Measurements from ENCODE around the gene SACS.

DNA sequence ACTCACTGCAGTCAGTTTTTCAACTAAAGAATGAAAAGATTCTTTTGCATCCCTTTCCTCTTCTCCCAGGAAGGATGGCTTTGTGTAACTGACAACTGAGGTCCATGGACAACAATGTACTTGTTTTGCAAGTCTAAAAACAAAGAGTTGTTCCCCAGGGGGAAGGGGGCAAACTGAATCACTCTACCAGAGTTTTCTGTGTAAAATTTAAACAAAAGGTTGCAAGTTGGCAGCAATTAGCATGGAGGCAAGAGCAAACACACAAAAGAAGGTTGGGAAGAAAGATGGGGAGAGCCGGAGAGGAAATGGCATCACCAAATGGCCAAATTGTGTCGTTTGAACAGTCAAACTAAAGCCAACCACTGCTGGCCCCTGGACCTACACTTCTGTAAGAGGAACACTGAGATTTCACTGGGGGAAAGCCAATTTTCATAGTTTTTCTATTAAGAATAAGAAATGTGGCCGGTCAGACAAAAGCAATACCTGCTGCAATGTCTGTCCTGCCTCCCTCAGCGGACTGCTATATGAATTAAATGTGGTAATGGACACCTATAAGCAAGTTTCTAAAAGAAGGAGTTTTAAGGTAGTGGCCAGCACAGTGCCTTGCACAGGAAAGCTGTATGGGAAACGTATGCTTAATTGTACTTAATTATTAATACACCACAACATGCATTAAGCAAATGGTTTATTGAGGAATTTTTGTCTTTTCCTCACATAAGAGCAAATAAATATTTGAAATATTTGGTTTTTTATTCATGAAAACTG, 16.1 kb upstream of the SACS start:
- TF ChIP-seq, protein P1, sequence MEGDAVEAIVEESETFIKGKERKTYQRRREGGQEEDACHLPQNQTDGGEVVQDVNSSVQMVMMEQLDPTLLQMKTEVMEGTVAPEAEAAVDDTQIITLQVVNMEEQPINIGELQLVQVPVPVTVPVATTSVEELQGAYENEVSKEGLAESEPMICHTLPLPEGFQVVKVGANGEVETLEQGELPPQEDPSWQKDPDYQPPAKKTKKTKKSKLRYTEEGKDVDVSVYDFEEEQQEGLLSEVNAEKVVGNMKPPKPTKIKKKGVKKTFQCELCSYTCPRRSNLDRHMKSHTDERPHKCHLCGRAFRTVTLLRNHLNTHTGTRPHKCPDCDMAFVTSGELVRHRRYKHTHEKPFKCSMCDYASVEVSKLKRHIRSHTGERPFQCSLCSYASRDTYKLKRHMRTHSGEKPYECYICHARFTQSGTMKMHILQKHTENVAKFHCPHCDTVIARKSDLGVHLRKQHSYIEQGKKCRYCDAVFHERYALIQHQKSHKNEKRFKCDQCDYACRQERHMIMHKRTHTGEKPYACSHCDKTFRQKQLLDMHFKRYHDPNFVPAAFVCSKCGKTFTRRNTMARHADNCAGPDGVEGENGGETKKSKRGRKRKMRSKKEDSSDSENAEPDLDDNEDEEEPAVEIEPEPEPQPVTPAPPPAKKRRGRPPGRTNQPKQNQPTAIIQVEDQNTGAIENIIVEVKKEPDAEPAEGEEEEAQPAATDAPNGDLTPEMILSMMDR (conservative IDR thresholded peaks at IDR 0.05 in 1 of 2, IDR thresholded peaks at IDR 0.05 in 1 of 2; ENCODE audit: extremely low read depth in 1 of 2, insufficient read depth in 1 of 2, low read depth in 1 of 2, low read length in 2 of 2), result no peak
- TF ChIP-seq EZH2 (IDR thresholded peaks at IDR 0.05; ENCODE audit: borderline replicate concordance, low read length), result no peak

Data from mammary epithelial cell (primary cell).